Neural cell (in vitro differentiated cells): ENCODE measurements around the gene SPEF1. TPM values are rescaled to one million over a fixed set of nuclear protein-coding genes. Genes with fewer than 3 reads are reported as not detected.

Experiments used
- H2AFZ ChIP-seq: fragments of 200-600, 300-800 bp; sonication (generic), shearing (Covaris generic); 2 replicates; pipeline ENCODE4 v1.6.0; 2014; ENCODE audit warnings: low read depth, mild to moderate bottlenecking, antibody characterized with exemption, low read length, moderate library complexity
- H3F3A ChIP-seq: fragments of 200-600 bp; shearing (Covaris generic); 2 replicates; pipeline ENCODE4 v1.6.1; 2016; ENCODE audit warnings: mild to moderate bottlenecking, moderate library complexity, mixed read lengths, antibody characterized with exemption, low read length; ENCODE audit not compliant: insufficient read depth, poor library complexity, severe bottlenecking
- H3K27ac ChIP-seq: fragments of 200-600, 300-800 bp; sonication (generic), shearing (Covaris generic); 2 replicates; pipeline ENCODE4 v1.5.1; 2014; ENCODE audit warnings: mild to moderate bottlenecking, low read length, moderate library complexity
- H3K27me3 ChIP-seq: fragments of 300-800, 200-600 bp; sonication (generic), shearing (Covaris generic); 2 replicates; pipeline ENCODE4 v1.6.0; 2014; ENCODE audit warnings: mild to moderate bottlenecking, low read depth, low read length, moderate library complexity; ENCODE audit not compliant: insufficient read depth
- H3K36me3 ChIP-seq: fragments of 300-800, 200-600 bp; sonication (generic), shearing (Covaris generic); 2 replicates; pipeline ENCODE4 v1.5.1; 2014; ENCODE audit warnings: mild to moderate bottlenecking, antibody characterized with exemption, low read length, moderate library complexity; ENCODE audit not compliant: insufficient read depth
- H3K4me2 ChIP-seq: fragments of 300-800, 200-600 bp; sonication (generic), shearing (Covaris generic); 2 replicates; pipeline ENCODE4 v1.6.0; 2014; ENCODE audit warnings: mild to moderate bottlenecking, low read length
- H3K4me3 ChIP-seq: fragments of 300-800, 200-600 bp; sonication (generic), shearing (Covaris generic); 2 replicates; pipeline ENCODE4 v1.5.1; 2014; ENCODE audit warnings: mild to moderate bottlenecking, low read length, moderate library complexity
- H3K79me2 ChIP-seq: fragments of 200-600 bp; shearing (Covaris generic); replicated peaks from 2 replicates; pipeline ENCODE4 v1.6.0; 2014; ENCODE audit warnings: mild to moderate bottlenecking, low read length, moderate library complexity; ENCODE audit not compliant: insufficient read depth
- H3K9ac ChIP-seq: fragments of 300-800, 200-600 bp; sonication (generic), shearing (Covaris generic); 2 replicates; pipeline ENCODE4 v1.6.1; 2016; ENCODE audit warnings: mild to moderate bottlenecking, low read length, mixed read lengths
- H3K9me2 ChIP-seq: fragments of 200-600 bp; shearing (Covaris generic); 2 replicates; pipeline ENCODE4 v1.6.1; 2016; ENCODE audit warnings: mild to moderate bottlenecking, low read length, mixed read lengths; ENCODE audit not compliant: insufficient read depth
- H3K9me3 ChIP-seq: fragments of 200-600, 300-800 bp; sonication (generic), shearing (Covaris generic); 2 replicates; pipeline ENCODE4 v1.6.1; 2016; ENCODE audit warnings: mild to moderate bottlenecking, mixed run types, low read length, moderate library complexity, mixed read lengths
- H4K20me1 ChIP-seq: fragments of 200-600 bp; shearing (Covaris generic); 2 replicates; pipeline ENCODE4 v1.6.1; 2016; ENCODE audit warnings: mild to moderate bottlenecking, mixed run types; ENCODE audit not compliant: insufficient read depth
- CTCF ChIP-seq: fragments of 450-650 bp; IDR thresholded peaks from 2 replicates; pipeline ENCODE4 v1.5.1; 2014; ENCODE audit warnings: antibody characterized with exemption, mild to moderate bottlenecking, moderate library complexity; ENCODE audit not compliant: poor library complexity, severe bottlenecking
- EP300 ChIP-seq: fragments of 450-650 bp; conservative IDR thresholded peaks from 2 replicates; pipeline ENCODE4 v1.6.1; 2014; ENCODE audit warnings: antibody characterized with exemption, mild to moderate bottlenecking, moderate library complexity; ENCODE audit not compliant: poor library complexity, severe bottlenecking
- EZH2 ChIP-seq: fragments of 200-600, 300-800 bp; shearing (Covaris generic), sonication (generic); IDR thresholded peaks from 2 replicates; pipeline ENCODE4 v1.6.1; 2014; ENCODE audit warnings: antibody characterized with exemption, low read length, borderline replicate concordance, mild to moderate bottlenecking; ENCODE audit not compliant: insufficient read depth, poor library complexity, severe bottlenecking
- MXI1 ChIP-seq: fragments of 450-650 bp; conservative IDR thresholded peaks from 2 replicates; pipeline ENCODE4 v1.6.1; 2014; ENCODE audit warnings: antibody characterized with exemption, mild to moderate bottlenecking; ENCODE audit not compliant: poor library complexity, severe bottlenecking
- POLR2AphosphoS5 ChIP-seq: IDR thresholded peaks from 2 replicates; pipeline ENCODE4 v1.6.1; 2012
- RAD21 ChIP-seq: fragments of 450-650 bp; conservative IDR thresholded peaks from 2 replicates; pipeline ENCODE4 v1.6.1; 2014; ENCODE audit warnings: antibody characterized with exemption, mild to moderate bottlenecking, moderate library complexity
- REST ChIP-seq: IDR thresholded peaks from 2 replicates; pipeline ENCODE4 v1.6.1; 2012; ENCODE audit warnings: borderline replicate concordance
- TAF1 ChIP-seq: IDR thresholded peaks from 2 replicates; pipeline ENCODE4 v1.6.1; 2012; ENCODE audit warnings: low read depth
- polyA plus RNA-seq: library from polyadenylated mRNA; depleted of rRNA; stranded (reverse); fragments of >200 nt; gene quantifications from 2 replicates; pipeline ENCODE4 v1.2.3, GENCODE V29; 2014

Gene SPEF1
- polyA plus RNA-seq, 1 donor from 2014 or later, result 0.58 TPM

GRCh38 chr20:3735768-3736167 lies 45.5 kb downstream of the SPEF1 start:
- Histone ChIP-seq H3F3A (no peaks in the 10 kb centered on the region), H3K4me3 (no peak overlapping the region), H3K9ac (no peak overlapping the region), H3K27me3 (peaks cover 4% of the 10 kb centered on the region), H4K20me1 (no peaks in the 10 kb centered on the region), H3K27ac (no peak overlapping the region), H2AFZ (no peak overlapping the region), H3K4me2 (no peak overlapping the region), H3K36me3 (no peaks in the 10 kb centered on the region), H3K79me2 (no peaks in the 10 kb centered on the region), H3K9me2 (no peaks in the 10 kb centered on the region), H3K9me3 (no peaks in the 10 kb centered on the region)
- no peak for TF ChIP-seq TAF1
- TF ChIP-seq CTCF, result no peak

- Histone ChIP-seq H3K4me3 (no peak overlapping the region), H3K27me3 (peaks cover 4% of the 10 kb centered on the region), H3K9me2 (no peaks in the 10 kb centered on the region), H3K27ac (no peak overlapping the region), H2AFZ (no peak overlapping the region), H3K79me2 (no peaks in the 10 kb centered on the region), H4K20me1 (no peaks in the 10 kb centered on the region), H3K4me2 (no peak overlapping the region), H3K9me3 (no peaks in the 10 kb centered on the region), H3F3A (no peaks in the 10 kb centered on the region), H3K9ac (no peak overlapping the region), H3K36me3 (no peaks in the 10 kb centered on the region)
- TF ChIP-seq POLR2AphosphoS5 (no peak), EP300 (no peak), CTCF (no peak), REST (no peak), MXI1 (no peak), EZH2 (no peak), RAD21 (no peak)
Observed at GRCh38 chr20:3734111-3734843, 47.0 kb downstream of the SPEF1 start.
